ENCODE data around the gene HOXB5.

- TF ChIP-seq, protein P1, sequence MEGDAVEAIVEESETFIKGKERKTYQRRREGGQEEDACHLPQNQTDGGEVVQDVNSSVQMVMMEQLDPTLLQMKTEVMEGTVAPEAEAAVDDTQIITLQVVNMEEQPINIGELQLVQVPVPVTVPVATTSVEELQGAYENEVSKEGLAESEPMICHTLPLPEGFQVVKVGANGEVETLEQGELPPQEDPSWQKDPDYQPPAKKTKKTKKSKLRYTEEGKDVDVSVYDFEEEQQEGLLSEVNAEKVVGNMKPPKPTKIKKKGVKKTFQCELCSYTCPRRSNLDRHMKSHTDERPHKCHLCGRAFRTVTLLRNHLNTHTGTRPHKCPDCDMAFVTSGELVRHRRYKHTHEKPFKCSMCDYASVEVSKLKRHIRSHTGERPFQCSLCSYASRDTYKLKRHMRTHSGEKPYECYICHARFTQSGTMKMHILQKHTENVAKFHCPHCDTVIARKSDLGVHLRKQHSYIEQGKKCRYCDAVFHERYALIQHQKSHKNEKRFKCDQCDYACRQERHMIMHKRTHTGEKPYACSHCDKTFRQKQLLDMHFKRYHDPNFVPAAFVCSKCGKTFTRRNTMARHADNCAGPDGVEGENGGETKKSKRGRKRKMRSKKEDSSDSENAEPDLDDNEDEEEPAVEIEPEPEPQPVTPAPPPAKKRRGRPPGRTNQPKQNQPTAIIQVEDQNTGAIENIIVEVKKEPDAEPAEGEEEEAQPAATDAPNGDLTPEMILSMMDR (IDR thresholded peaks at IDR 0.05; ENCODE audit: borderline replicate concordance, extremely low read depth, low read length, poor library complexity, severe bottlenecking) = no peak
- TF ChIP-seq EZH2 (IDR thresholded peaks at IDR 0.05; ENCODE audit: borderline replicate concordance, low read depth, low read length, severe bottlenecking) = no peak
Observed at GRCh38 chr17:48639982-48640857, 46.6 kb upstream of the HOXB5 start.

All from DND-41 (cell line).